IMR-90 (cell line): ENCODE results near the gene ASB11. TPM values are rescaled to one million over a fixed set of nuclear protein-coding genes. Genes with fewer than 3 reads are reported as not detected.

Source experiments
- ATAC-seq: fragments of 200-7000 bp; cut with Tn5 transposase; 2 replicates; pipeline ENCODE4 v1.9.1; 2020; ENCODE audit warnings: low read depth, mild to moderate bottlenecking, moderate library complexity
- BruUV-seq: library from RNA; stranded (reverse); fragments of 400-500 nt; replicated peaks from 2 replicates; lab custom pipeline; 2021; lab: Mats Ljungman, UMichigan
- CTCF ChIA-PET: fragments of 300-600 bp; formaldehyde crosslinking; extraction: SDS; loops from one replicate; lab custom pipeline; 2021; ENCODE audit warnings: antibody characterized with exemption; lab: Yijun Ruan, JAX
- POLR2A ChIA-PET: fragments of 300-600 bp; sonication (Branson Sonifier 250); formaldehyde crosslinking; loops from one replicate; lab custom pipeline; 2022; ENCODE audit warnings: antibody characterized with exemption; ENCODE audit not compliant: unreplicated experiment; lab: Charles Lee
- DNase-seq: peaks from one replicate; pipeline ENCODE4 v3.0.0; 2013
- H2AFZ ChIP-seq: replicated peaks from 2 replicates; pipeline ENCODE3; 2013; ENCODE audit warnings: low read length, mild to moderate bottlenecking; ENCODE audit not compliant: poor library complexity
- H2AK5ac ChIP-seq: 2 replicates; pipeline ENCODE4 v1.6.1; 2013; ENCODE audit warnings: low read depth, low read length, inconsistent platforms
- H2AK9ac ChIP-seq: replicated peaks from 2 replicates; pipeline ENCODE3; 2013; ENCODE audit warnings: mild to moderate bottlenecking, low read depth, low read length, moderate library complexity; ENCODE audit not compliant: poor library complexity
- H2BK120ac ChIP-seq: 2 replicates; pipeline ENCODE4 v1.6.1; 2013; ENCODE audit warnings: low read depth, low read length, inconsistent platforms
- H2BK15ac ChIP-seq: 3 replicates; pipeline ENCODE4 v1.6.1; 2013; ENCODE audit warnings: low read depth, low read length, inconsistent platforms
- H2BK20ac ChIP-seq: 2 replicates; pipeline ENCODE4 v1.6.1; 2013; ENCODE audit warnings: low read depth, mild to moderate bottlenecking, inconsistent platforms, low read length, moderate library complexity
- H2BK5ac ChIP-seq: 2 replicates; pipeline ENCODE4 v1.6.1; 2013; ENCODE audit warnings: mild to moderate bottlenecking, low read depth, low read length, inconsistent platforms; ENCODE audit not compliant: poor library complexity, severe bottlenecking
- H3K14ac ChIP-seq: replicated peaks from 2 replicates; pipeline ENCODE4 v1.6.1; 2013; ENCODE audit warnings: low read depth, low read length, inconsistent platforms
- H3K18ac ChIP-seq: 2 replicates; pipeline ENCODE4 v1.6.1; 2013; ENCODE audit warnings: low read depth, low read length, control low read depth
- H3K23ac ChIP-seq: 2 replicates; pipeline ENCODE4 v1.6.1; 2013; ENCODE audit warnings: low read depth, low read length, inconsistent platforms
- H3K27ac ChIP-seq: 2 replicates; pipeline ENCODE4 v1.5.1; 2013; ENCODE audit warnings: mild to moderate bottlenecking, control low read depth, low read length; ENCODE audit not compliant: insufficient read depth
- H3K27me3 ChIP-seq: 2 replicates; pipeline ENCODE4 v1.6.1; 2013; ENCODE audit warnings: low read length; ENCODE audit not compliant: control insufficient read depth, insufficient read depth
- H3K36me3 ChIP-seq: 2 replicates; pipeline ENCODE4 v1.6.1; 2013; ENCODE audit warnings: low read length, mixed read lengths; ENCODE audit not compliant: control insufficient read depth, insufficient read depth
- H3K4ac ChIP-seq: 2 replicates; pipeline ENCODE4 v1.6.1; 2013; ENCODE audit warnings: low read depth, low read length, inconsistent platforms
- H3K4me1 ChIP-seq: 2 replicates; pipeline ENCODE4 v1.6.1; 2013; ENCODE audit warnings: low read length, mixed read lengths; ENCODE audit not compliant: control insufficient read depth, insufficient read depth
- H3K4me2 ChIP-seq: 2 replicates; pipeline ENCODE4 v1.6.1; 2013; ENCODE audit warnings: low read depth, mild to moderate bottlenecking, control low read depth, low read length, moderate library complexity
- H3K4me3 ChIP-seq: 2 replicates; pipeline ENCODE4 v1.5.1; 2013; ENCODE audit warnings: low read depth, mild to moderate bottlenecking, control low read depth, low read length, moderate library complexity; ENCODE audit not compliant: insufficient read depth
- H3K56ac ChIP-seq: 2 replicates; pipeline ENCODE4 v1.6.1; 2013; ENCODE audit warnings: low read length, inconsistent platforms; ENCODE audit not compliant: insufficient read depth; ENCODE audit errors: extremely low read depth
- H3K79me1 ChIP-seq, 2 experiments: 2 replicates each; pipeline ENCODE4 v1.6.1; 2013; ENCODE audit warnings: low read length in 2 of 2, inconsistent platforms in 1 of 2, low read depth in 1 of 2
- H3K9ac ChIP-seq: 2 replicates; pipeline ENCODE4 v1.6.1; 2013; ENCODE audit warnings: low read depth, low read length, control low read depth
- H3K9me1 ChIP-seq: 2 replicates; pipeline ENCODE4 v1.6.1; 2013; ENCODE audit warnings: low read length, inconsistent platforms; ENCODE audit not compliant: insufficient read depth
- H3K9me3 ChIP-seq: 2 replicates; pipeline ENCODE4 v1.6.1; 2013; ENCODE audit warnings: low read length; ENCODE audit not compliant: control insufficient read depth, insufficient read depth
- H4K20me1 ChIP-seq: 2 replicates; pipeline ENCODE4 v1.6.1; 2013; ENCODE audit warnings: low read length, inconsistent platforms; ENCODE audit not compliant: insufficient read depth
- H4K5ac ChIP-seq: 2 replicates; pipeline ENCODE4 v1.6.1; 2013; ENCODE audit warnings: mild to moderate bottlenecking, low read depth, low read length, control low read depth
- H4K8ac ChIP-seq, 2 experiments: 2 replicates each; pipeline ENCODE4 v1.6.1; 2013; ENCODE audit warnings: low read depth in 2 of 2, low read length in 2 of 2, control low read depth in 1 of 2, inconsistent platforms in 1 of 2
- H4K91ac ChIP-seq: 2 replicates; pipeline ENCODE4 v1.6.1; 2013; ENCODE audit warnings: low read depth, low read length, inconsistent platforms; ENCODE audit not compliant: insufficient read depth
- BHLHE40 ChIP-seq: fragments of 150-350 bp; IDR thresholded peaks from 2 replicates; pipeline ENCODE4 v1.6.1; 2016; ENCODE audit warnings: mild to moderate bottlenecking, low read depth, low read length
- CEBPB ChIP-seq: IDR thresholded peaks from 2 replicates; pipeline ENCODE4 v1.6.1; 2012; ENCODE audit warnings: low read depth, low read length, improper control_type of control experiment
- POLR2A ChIP-seq: IDR thresholded peaks from 2 replicates; pipeline ENCODE4 v1.6.1; 2012; ENCODE audit warnings: mild to moderate bottlenecking, low read depth, low read length
- RFX5 ChIP-seq: IDR thresholded peaks from 2 replicates; pipeline ENCODE4 v1.8.0; 2012; ENCODE audit warnings: low read depth, mild to moderate bottlenecking, low read length, moderate library complexity
- WGBS, 2 experiments: methylation state at CpG; one replicate each; pipeline versions ENCODE4 v1.1.5 to v1.1.7; 2013; ENCODE audit warnings: missing lambda C conversion rate in 2 of 2; ENCODE audit not compliant: insufficient read length in 1 of 2; ENCODE audit errors: extremely low coverage in 2 of 2; 5-methylcytosine and 5-hydroxymethylcytosine counted together
- dilution Hi-C: fragments of 300-500 bp; cut with HindIII; formaldehyde crosslinking; loops from one replicate; pipeline ENCODE4 v1.14.3; 2018; ENCODE audit warnings: low sequenced_read_pairs; ENCODE audit not compliant: unreplicated experiment
- in situ Hi-C: fragments of 300-500 bp; cut with MboI; formaldehyde crosslinking; loops from 3 replicates; pipeline ENCODE4 v1.14.3; 2019; ENCODE audit warnings: low sequenced_read_pairs, inconsistent platforms, mixed read lengths
- intact Hi-C: fragments of 100-400 bp; cut with micrococcal nuclease; formaldehyde crosslinking; loops from 2 replicates; pipeline ENCODE4 v1.10.0; 2022
- polyA plus RNA-seq, 3 experiments: library from polyadenylated mRNA; depleted of rRNA; stranded (reverse); fragments of >200 nt; gene quantifications; 2 replicates each; pipeline ENCODE4 v1.2.3, GENCODE V29; 2012; ENCODE audit warnings: low replicate concordance in 1 of 3
- total RNA-seq: library from RNA; depleted of rRNA; stranded (reverse); fragments of >200 nt; gene quantifications from 2 replicates; pipeline ENCODE4 v1.2.3, GENCODE V29; 2012

ASB11 gene
- total and polyA plus RNA-seq, 2 of the 4 experiments (the other 2 are of a cell fraction): not detected

- TF ChIP-seq BHLHE40 (peak; percentile 91), RFX5 (no peak), CEBPB (no peak)
Observed at GRCh38 chrX:15335135-15336022, 19.9 kb upstream of the ASB11 start, which contains the start of gene PIGA (continued).

GRCh38 chrX:15334561-15334960 lies 19.1 kb upstream of the ASB11 start:
- H4K8ac ChIP-seq: no peak overlapping the region
- peak overlapping the region; percentile 58 for H2AK9ac ChIP-seq
- H3K27ac ChIP-seq: 0 out of 2 replicates have a peak overlapping the region, but pooled peaks have one; percentile 29
- H3K36me3 ChIP-seq: no peaks in the 10 kb centered on the region
- CTCF ChIA-PET: no interaction called here
- no peak overlapping the region for H3K4ac ChIP-seq
- DNase-seq (peak; percentile 23), ATAC-seq (no peak)
- peak overlapping the region; percentile 69; the same call in 1 of the 2 replicates for H3K56ac ChIP-seq
- no peaks in the 10 kb centered on the region for H4K20me1 ChIP-seq
- H4K5ac ChIP-seq: no peak overlapping the region
- H3K4me1 ChIP-seq: no peaks in the 10 kb centered on the region
- dilution Hi-C loops (no loop called here), in situ Hi-C loops (no loop called here), intact Hi-C loops (no loop called here)
- H3K23ac ChIP-seq: no peak overlapping the region
- no peaks in the 10 kb centered on the region for H3K9me1 ChIP-seq
- H3K4me3 ChIP-seq: peak overlapping the region; percentile 68
- H2BK20ac ChIP-seq: no peak overlapping the region
- no peak overlapping the region for H2BK5ac ChIP-seq
- H2AK5ac ChIP-seq: no peak overlapping the region
- TSS peak; percentile 45 for BruUV-seq
- H3K18ac ChIP-seq: no peak overlapping the region
- H3K9ac ChIP-seq: peak overlapping the region; percentile 83
- 0 out of 2 replicates have a peak overlapping the region, but pooled peaks have one; percentile 52 for H3K14ac ChIP-seq
- no peak overlapping the region for H2BK15ac ChIP-seq
- peak overlapping the region; percentile 93 for H3K4me2 ChIP-seq
- H3K79me1 ChIP-seq: peaks cover 0 to 3% of the 10 kb centered on the region in 2 experiments; a peak in 1 of 4 replicates
- no peak overlapping the region for H4K91ac ChIP-seq
- H2BK120ac ChIP-seq: no peak overlapping the region
- POLR2A ChIA-PET: no interaction called here
- H3K9me3 ChIP-seq: no peaks in the 10 kb centered on the region
- peak overlapping the region; percentile 86 for H2AFZ ChIP-seq
- peaks cover 4% of the 10 kb centered on the region for H3K27me3 ChIP-seq
- no CpG with 5 or more reads among the region's 7 CpGs for WGBS, 2 experiments
- TF ChIP-seq POLR2A (peak; percentile 36; the same call in 1 of the 2 replicates), CEBPB (no peak)
